Spinal cord (tissue), 10 donors: Measurements from ENCODE around the gene CUX1. TPM values are rescaled to one million over a fixed set of nuclear protein-coding genes. Genes with fewer than 3 reads are reported as not detected.
A peak's percentile ranks its signal among the peaks of the same experiment; 100 is the strongest.

Experiments
- DNase-seq, 6 donors: peaks; one replicate each; pipeline versions ENCODE4 v3.0.0 to v3.0.0-alpha.2; 2013 to 2015; ENCODE audit warnings: low spot score in 6 of 6, low read depth in 4 of 6
- H3K27ac ChIP-seq: one replicate; pipeline ENCODE4 v1.5.1; 2013; ENCODE audit warnings: low read depth, low read length, control low read depth
- H3K27me3 ChIP-seq: one replicate; pipeline ENCODE4 v1.6.1; 2013; ENCODE audit warnings: low read length; ENCODE audit not compliant: control insufficient read depth, insufficient read depth
- H3K36me3 ChIP-seq: one replicate; pipeline ENCODE4 v1.6.1; 2013; ENCODE audit warnings: low read length; ENCODE audit not compliant: control insufficient read depth, insufficient read depth
- H3K4me1 ChIP-seq: one replicate; pipeline ENCODE4 v1.6.1; 2013; ENCODE audit warnings: low read length; ENCODE audit not compliant: control insufficient read depth, insufficient read depth
- H3K4me3 ChIP-seq: one replicate; pipeline ENCODE4 v1.5.1; 2013; ENCODE audit warnings: low read depth, low read length, control low read depth
- H3K9me3 ChIP-seq: one replicate; pipeline ENCODE4 v1.6.1; 2013; ENCODE audit warnings: low read length; ENCODE audit not compliant: control insufficient read depth, insufficient read depth
- WGBS: methylation state at CpG from one replicate; pipeline ENCODE4 v1.1.5; 2013; ENCODE audit warnings: missing lambda C conversion rate; ENCODE audit not compliant: insufficient coverage; 5-methylcytosine and 5-hydroxymethylcytosine counted together
- polyA plus RNA-seq, 2 donors: library from polyadenylated mRNA; unstranded; fragments of 120-200 nt; gene quantifications; one replicate each; pipeline ENCODE4 v1.2.1, GENCODE V29; 2013; ENCODE audit not compliant: insufficient read length in 2 of 2
- total RNA-seq, 2 donors: library from RNA; depleted of rRNA in 1 of 2; stranded (reverse); fragments of 120-200 nt in 1 of 2; fragments of >200 nt in 1 of 2; gene quantifications; one replicate each; pipeline versions ENCODE4 v1.2.3 to v1.2.4, GENCODE V29; 2013 to 2014
- donor health status: healthy.

CUX1 gene
- total and polyA plus RNA-seq, 4 donors = 45.1 to 111 (median 76.1) TPM

GRCh38 chr7:102215711-102216110, 398.3 kb downstream of the CUX1 start:
- 73% methylated on average over 7 of the region's 11 CpGs for WGBS
- H3K36me3 ChIP-seq = peaks cover 50% of the 10 kb centered on the region
- H3K4me3 ChIP-seq = no peak overlapping the region
- H3K27ac ChIP-seq = no peak overlapping the region
- H3K4me1 ChIP-seq = peaks cover 14% of the 10 kb centered on the region
- H3K27me3 ChIP-seq = no peaks in the 10 kb centered on the region
- no peak for DNase-seq
- H3K9me3 ChIP-seq = no peaks in the 10 kb centered on the region

DNA sequence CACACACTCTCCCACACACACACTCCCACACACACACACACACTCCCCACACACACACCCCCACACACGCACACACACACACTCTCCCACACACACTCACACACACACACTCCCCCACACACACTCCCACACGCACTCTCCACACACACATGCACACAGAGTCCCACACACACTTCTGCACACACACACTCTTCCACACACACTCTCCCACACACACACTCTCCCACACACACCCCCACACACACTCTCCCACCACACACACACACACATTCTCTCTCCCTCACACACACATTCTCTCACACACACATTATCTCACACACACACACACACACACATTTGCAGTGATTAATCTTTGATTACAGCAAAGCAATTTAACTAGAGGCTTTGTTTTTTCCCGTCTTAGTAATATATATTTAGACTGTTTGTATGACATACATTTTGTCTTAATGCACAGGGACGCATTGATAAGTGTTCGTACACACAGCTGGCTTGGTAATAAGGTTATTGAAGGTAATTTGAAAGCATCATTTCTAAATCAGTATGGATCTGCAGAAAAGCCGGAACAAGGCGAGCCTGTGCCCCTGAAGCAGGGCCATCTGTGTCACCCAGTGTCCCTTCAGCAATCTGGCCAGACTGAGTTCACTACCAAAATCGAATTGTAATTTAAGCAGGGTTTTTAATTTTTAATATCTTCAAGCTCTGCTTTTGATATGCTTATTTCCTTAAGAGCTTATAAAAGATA, 399.3 kb downstream of the CUX1 start:
- Histone ChIP-seq H3K4me1 (peaks cover 16% of the 10 kb centered on the region), H3K9me3 (no peaks in the 10 kb centered on the region), H3K4me3 (no peak overlapping the region), H3K27me3 (no peaks in the 10 kb centered on the region), H3K36me3 (peaks cover 39% of the 10 kb centered on the region), H3K27ac (no peak overlapping the region)
- peak in 1 of 6 donors; percentile 49 for DNase-seq
- WGBS = 65% methylated on average over 4 of the region's 8 CpGs

GRCh38 chr7:102220229-102220850, 402.9 kb downstream of the CUX1 start:
- H3K27me3 ChIP-seq = no peaks in the 10 kb centered on the region
- peaks cover 29% of the 10 kb centered on the region for H3K36me3 ChIP-seq
- no peak for DNase-seq
- H3K4me1 ChIP-seq = peaks cover 10% of the 10 kb centered on the region
- no peak overlapping the region for H3K27ac ChIP-seq
- H3K9me3 ChIP-seq = no peaks in the 10 kb centered on the region
- H3K4me3 ChIP-seq = no peak overlapping the region
- WGBS = 76% methylated on average over 7 of the region's 14 CpGs

GRCh38 chr7:102220960-102221800, 403.8 kb downstream of the CUX1 start:
- peaks cover 10% of the 10 kb centered on the region for H3K4me1 ChIP-seq
- peaks cover 22% of the 10 kb centered on the region for H3K36me3 ChIP-seq
- H3K27me3 ChIP-seq = no peaks in the 10 kb centered on the region
- no peak overlapping the region for H3K4me3 ChIP-seq
- WGBS = 42% methylated on average over 10 of the region's 20 CpGs
- peak in 2 of 6 donors; percentile 75 to 81 for DNase-seq
- H3K9me3 ChIP-seq = no peaks in the 10 kb centered on the region
- no peak overlapping the region for H3K27ac ChIP-seq

DNA sequence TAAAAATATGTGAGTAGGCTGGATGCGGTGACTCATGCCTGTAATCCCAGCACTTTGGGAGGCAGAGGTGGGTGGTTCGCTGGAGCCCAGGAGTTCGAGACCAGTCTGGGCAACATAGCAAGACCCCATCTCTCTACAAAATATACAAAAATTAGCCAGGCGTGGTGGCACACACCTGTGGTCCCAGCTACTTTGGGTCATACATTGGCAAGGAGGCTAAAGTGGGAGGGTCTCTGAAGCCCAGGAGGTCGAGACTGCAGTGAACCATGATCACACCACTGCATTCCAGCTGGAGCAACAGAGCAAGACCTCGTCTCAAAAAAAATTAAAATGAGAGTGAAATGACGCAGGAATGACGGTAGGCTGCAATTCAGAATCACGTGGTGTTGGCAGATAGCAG, 404.5 kb downstream of the CUX1 start:
- H3K27ac ChIP-seq = no peak overlapping the region
- no peak for DNase-seq
- H3K4me3 ChIP-seq = no peak overlapping the region
- peaks cover 10% of the 10 kb centered on the region for H3K4me1 ChIP-seq
- 92% methylated on average over 5 of the region's 9 CpGs for WGBS
- H3K36me3 ChIP-seq = peaks cover 17% of the 10 kb centered on the region
- no peaks in the 10 kb centered on the region for H3K9me3 ChIP-seq
- H3K27me3 ChIP-seq = no peaks in the 10 kb centered on the region

DNA sequence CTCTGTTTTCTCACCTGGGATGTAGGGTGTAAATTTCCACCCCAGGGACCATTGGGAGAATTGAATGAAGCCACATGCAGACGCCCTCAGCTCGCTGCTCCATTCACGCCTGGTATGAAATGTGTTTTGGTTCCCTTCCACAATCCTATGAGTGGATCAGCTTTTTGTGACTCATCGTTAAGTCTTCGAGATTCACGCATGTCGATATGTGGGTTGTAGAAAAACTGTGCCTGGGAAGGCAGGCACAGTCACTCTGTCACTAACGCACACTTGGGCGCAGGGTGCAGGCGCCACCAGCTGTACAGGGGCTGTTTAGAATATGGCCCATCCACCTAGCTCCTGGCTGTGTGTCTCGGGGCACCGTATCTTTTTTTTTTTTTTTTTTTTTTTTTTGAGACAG, 405.0 kb downstream of the CUX1 start:
- WGBS = 99% methylated on average over 9 of the region's 12 CpGs
- H3K9me3 ChIP-seq = no peaks in the 10 kb centered on the region
- no peak for DNase-seq
- no peak overlapping the region for H3K4me3 ChIP-seq
- H3K4me1 ChIP-seq = peaks cover 10% of the 10 kb centered on the region
- no peaks in the 10 kb centered on the region for H3K27me3 ChIP-seq
- H3K27ac ChIP-seq = no peak overlapping the region
- H3K36me3 ChIP-seq = peaks cover 18% of the 10 kb centered on the region

- no peak for DNase-seq
- Histone ChIP-seq H3K36me3 (peaks cover 20% of the 10 kb centered on the region), H3K27me3 (no peaks in the 10 kb centered on the region), H3K27ac (no peak overlapping the region), H3K9me3 (no peaks in the 10 kb centered on the region), H3K4me3 (no peak overlapping the region), H3K4me1 (peaks cover 10% of the 10 kb centered on the region)
- WGBS = no CpG with 5 or more reads among the region's 5 CpGs
Observed at GRCh38 chr7:102223184-102223583, 405.8 kb downstream of the CUX1 start.

- no peaks in the 10 kb centered on the region for H3K9me3 ChIP-seq
- no peak overlapping the region for H3K4me3 ChIP-seq
- H3K27me3 ChIP-seq = no peaks in the 10 kb centered on the region
- H3K36me3 ChIP-seq = peaks cover 31% of the 10 kb centered on the region
- 95% methylated on average over 7 of the region's 10 CpGs for WGBS
- H3K4me1 ChIP-seq = peaks cover 10% of the 10 kb centered on the region
- DNase-seq = no peak
- no peak overlapping the region for H3K27ac ChIP-seq
Observed at GRCh38 chr7:102225025-102225424, 407.6 kb downstream of the CUX1 start.

DNA sequence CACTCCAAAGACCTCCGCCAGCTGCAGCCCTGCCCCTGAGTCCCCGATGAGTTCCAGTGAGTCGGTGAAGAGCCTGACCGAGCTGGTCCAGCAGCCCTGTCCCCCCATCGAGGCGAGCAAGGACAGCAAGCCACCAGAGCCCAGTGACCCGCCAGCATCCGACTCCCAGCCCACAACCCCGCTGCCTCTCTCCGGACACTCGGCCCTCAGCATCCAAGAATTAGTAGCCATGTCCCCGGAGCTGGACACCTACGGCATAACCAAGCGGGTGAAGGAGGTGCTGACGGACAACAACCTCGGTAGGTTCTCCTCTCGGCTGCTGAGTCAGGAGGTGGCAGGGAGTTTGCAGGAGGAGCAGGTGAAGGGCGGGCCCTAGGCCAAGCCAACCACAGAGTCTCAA, 409.9 kb downstream of the CUX1 start:
- no peak for DNase-seq

More for the DNA sequence above, 409.9 kb downstream of the CUX1 start:
- H3K4me3 ChIP-seq = no peak overlapping the region
- WGBS = 95% methylated on average over 9 of the region's 18 CpGs
- H3K4me1 ChIP-seq = no peaks in the 10 kb centered on the region
- H3K27ac ChIP-seq = no peak overlapping the region
- peaks cover 35% of the 10 kb centered on the region for H3K36me3 ChIP-seq
- no peaks in the 10 kb centered on the region for H3K9me3 ChIP-seq
- no peaks in the 10 kb centered on the region for H3K27me3 ChIP-seq
